Suprapubic skin (tissue), 4 donors: ENCODE data around the gene RASGRP3. TPM values are rescaled to one million over a fixed set of nuclear protein-coding genes. Genes with fewer than 3 reads are reported as not detected.
"Not testable (repeated sequence)": the region's sequence is repeated elsewhere in the genome, so short reads cannot be mapped to it uniquely, and the experiment has no call there.

Experiments used
- DNase-seq, 2 donors: peaks; one replicate each; pipeline ENCODE4 v3.0.0-alpha.2; 2019; ENCODE audit warnings: low spot score in 2 of 2
- H3K27ac ChIP-seq: fragments of 200-600 bp; sonication (generic); one replicate; pipeline ENCODE4 v1.5.1; 2019
- H3K27me3 ChIP-seq: fragments of 200-600 bp; sonication (generic); one replicate; pipeline ENCODE4 v1.5.1; 2019
- H3K36me3 ChIP-seq: fragments of 200-600 bp; sonication (generic); one replicate; pipeline ENCODE4 v1.5.1; 2019
- H3K4me1 ChIP-seq: fragments of 200-600 bp; sonication (generic); one replicate; pipeline ENCODE4 v1.5.1; 2019
- H3K4me3 ChIP-seq: fragments of 200-600 bp; sonication (generic); one replicate; pipeline ENCODE4 v1.5.1; 2019; ENCODE audit warnings: mild to moderate bottlenecking
- H3K9me3 ChIP-seq: fragments of 200-600 bp; sonication (generic); one replicate; pipeline ENCODE4 v1.5.1; 2019
- CTCF ChIP-seq, 2 donors: fragments of 200-600 bp in 1 of 2; fragments of 450-650 bp in 1 of 2; sonication (generic) in 1 of 2; IDR thresholded peaks; one replicate each; pipeline ENCODE4 v1.5.1; 2016 to 2019; ENCODE audit warnings: antibody characterized with exemption in 2 of 2, mild to moderate bottlenecking in 1 of 2, moderate library complexity in 1 of 2
- EP300 ChIP-seq: sonication (generic); formaldehyde crosslinking; IDR thresholded peaks from one replicate; pipeline ENCODE4 v1.6.1; 2017; ENCODE audit warnings: antibody characterized with exemption
- POLR2A ChIP-seq, 2 donors: fragments of 450-650 bp; IDR thresholded peaks; one replicate each; pipeline ENCODE4 v1.6.1; 2017; ENCODE audit warnings: antibody characterized with exemption in 2 of 2, mild to moderate bottlenecking in 2 of 2, moderate library complexity in 2 of 2
- POLR2AphosphoS5 ChIP-seq, 3 donors: sonication (generic); formaldehyde crosslinking; IDR thresholded peaks; one replicate each; pipeline ENCODE4 v1.6.1; 2017; ENCODE audit warnings: antibody characterized with exemption in 3 of 3
- WGBS: methylation state at CpG from one replicate; pipeline ENCODE4 v1.1.5; 2018; 5-methylcytosine and 5-hydroxymethylcytosine counted together
- total RNA-seq, 4 donors: library from RNA; depleted of rRNA; stranded (reverse); fragments of >200 nt; gene quantifications; one replicate each; pipeline ENCODE4 v1.1.0, GENCODE V29; 2016

RASGRP3 gene
- total RNA-seq, 4 donors from 2014 or later, result 4.1 to 11.1 (median 6.4) TPM

DNA sequence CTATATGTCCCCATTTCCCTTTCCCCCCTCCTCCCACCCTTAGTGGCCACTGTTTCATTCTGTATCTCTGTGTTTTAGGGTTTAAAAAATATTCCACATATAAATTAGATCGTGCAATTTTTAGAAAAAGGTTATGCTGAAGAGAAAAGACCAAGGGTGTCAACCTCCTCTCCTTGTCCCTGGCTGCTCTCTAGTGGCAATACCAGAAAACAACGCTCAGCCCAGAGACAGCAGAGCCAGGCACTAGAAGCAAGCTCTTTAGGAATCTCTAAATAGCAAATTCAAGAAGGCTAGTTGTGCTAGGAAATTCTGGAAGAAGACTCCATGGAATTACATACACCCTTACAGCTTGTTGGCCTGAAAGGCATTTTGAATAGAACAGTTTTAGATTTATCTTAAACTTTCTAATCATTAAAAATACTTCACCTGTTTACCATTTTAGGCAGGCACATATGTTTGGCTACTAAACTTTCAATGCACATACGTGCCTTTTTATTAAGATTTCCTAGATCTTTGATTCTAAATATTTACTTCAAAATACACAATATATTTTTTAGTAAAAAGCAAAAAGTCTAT, 35.1 kb upstream of the RASGRP3 start:
- Histone ChIP-seq H3K27me3 (no peaks in the 10 kb centered on the region), H3K27ac (no peak overlapping the region), H3K36me3 (no peaks in the 10 kb centered on the region), H3K9me3 (no peaks in the 10 kb centered on the region), H3K4me1 (peaks cover 8% of the 10 kb centered on the region), H3K4me3 (no peak overlapping the region)
- no peak for DNase-seq
- TF ChIP-seq POLR2AphosphoS5 (IDR thresholded peaks at IDR 0.05) (no peak), EP300 (no peak), POLR2A (IDR thresholded peaks at IDR 0.05) (no peak), CTCF (IDR thresholded peaks at IDR 0.05) (peak; percentile 44 to 50)
- 40% methylated on average over 3 of the region's 3 CpGs for WGBS

- not testable (repeated sequence) for H3K4me3 ChIP-seq, H3K27ac ChIP-seq, H3K9me3 ChIP-seq
These were observed 34.4 kb upstream of the RASGRP3 start for GRCh38 chr2:33442052-33442451.

GRCh38 chr2:33442528-33443079, 33.8 kb upstream of the RASGRP3 start:
- no peak for DNase-seq
- H3K36me3 ChIP-seq, result no peaks in the 10 kb centered on the region
- peak overlapping the region; percentile 11 for H3K27ac ChIP-seq
- no peak overlapping the region for H3K4me3 ChIP-seq
- peaks cover 8% of the 10 kb centered on the region for H3K4me1 ChIP-seq
- 37% methylated on average over 6 of the region's 6 CpGs for WGBS
- TF ChIP-seq EP300 (no peak), POLR2A (IDR thresholded peaks at IDR 0.05) (no peak), POLR2AphosphoS5 (IDR thresholded peaks at IDR 0.05) (no peak), CTCF (IDR thresholded peaks at IDR 0.05) (no peak)
- H3K9me3 ChIP-seq, result no peaks in the 10 kb centered on the region
- no peaks in the 10 kb centered on the region for H3K27me3 ChIP-seq

More at GRCh38 chr2:33442052-33442451, 34.4 kb upstream of the RASGRP3 start:
- H3K36me3 ChIP-seq, H3K4me1 ChIP-seq, H3K27me3 ChIP-seq, DNase-seq: not testable (repeated sequence)
- WGBS, result 95% methylated on average over 9 of the region's 9 CpGs

DNA sequence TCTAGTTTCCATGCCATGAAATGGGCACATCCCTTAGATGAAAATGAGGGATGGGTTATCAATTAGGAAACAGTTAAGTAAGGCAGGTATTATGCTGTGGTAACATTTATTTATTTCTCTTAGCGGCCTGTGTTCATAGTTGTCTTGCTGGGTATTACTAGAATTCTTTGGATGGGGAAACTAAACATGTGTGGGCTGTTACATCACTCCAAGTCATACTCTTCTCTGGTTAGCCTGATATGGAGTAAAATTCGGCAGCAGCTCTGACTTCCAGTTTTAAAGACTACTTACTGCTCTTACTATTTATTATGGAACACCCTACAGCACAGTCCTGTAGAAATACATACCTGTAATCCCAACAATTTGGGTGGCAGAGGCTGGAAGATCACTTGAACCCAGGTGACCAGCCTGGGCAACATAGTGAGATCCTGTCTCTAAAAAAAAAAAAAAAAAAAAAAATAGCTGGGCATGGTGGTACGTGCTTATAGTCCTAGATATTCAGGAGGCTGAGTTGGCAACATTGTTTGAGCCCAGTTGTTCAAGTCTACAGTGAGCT, 33.1 kb upstream of the RASGRP3 start:
- H3K4me1 ChIP-seq, result peaks cover 5% of the 10 kb centered on the region
- no peak overlapping the region for H3K4me3 ChIP-seq
- no peaks in the 10 kb centered on the region for H3K9me3 ChIP-seq
- DNase-seq, result no peak
- WGBS, result 68% methylated on average over 3 of the region's 3 CpGs
- H3K27ac ChIP-seq, result peak overlapping the region; percentile 11
- H3K27me3 ChIP-seq, result no peaks in the 10 kb centered on the region
- no peak for TF ChIP-seq POLR2A (IDR thresholded peaks at IDR 0.05)
- no peak for TF ChIP-seq EP300
- TF ChIP-seq CTCF (IDR thresholded peaks at IDR 0.05), result no peak
- TF ChIP-seq POLR2AphosphoS5 (IDR thresholded peaks at IDR 0.05), result no peak
- no peaks in the 10 kb centered on the region for H3K36me3 ChIP-seq

DNA sequence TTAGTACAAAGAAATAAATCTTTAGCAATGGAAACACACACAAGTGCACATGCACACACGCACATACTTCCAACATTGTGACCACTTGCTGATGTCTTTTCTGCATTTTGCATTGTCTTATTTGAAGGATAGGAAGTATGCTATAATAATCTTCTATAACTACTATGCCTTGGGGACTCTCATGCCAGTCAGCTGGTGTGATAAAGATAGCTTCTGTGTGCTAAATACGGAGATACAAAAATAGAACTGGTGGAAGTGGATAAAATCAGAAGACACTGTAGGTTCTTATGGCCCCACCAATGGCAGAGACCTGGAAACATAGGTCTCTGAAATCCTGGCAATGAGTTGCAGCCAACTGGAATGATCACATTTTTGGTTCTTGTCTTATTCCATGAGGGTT, 31.5 kb upstream of the RASGRP3 start:
- no peaks in the 10 kb centered on the region for H3K27me3 ChIP-seq
- no peak overlapping the region for H3K4me3 ChIP-seq
- H3K27ac ChIP-seq, result no peak overlapping the region
- H3K9me3 ChIP-seq, result no peaks in the 10 kb centered on the region
- no peaks in the 10 kb centered on the region for H3K36me3 ChIP-seq
- WGBS, result 68% methylated on average over 2 of the region's 2 CpGs
- TF ChIP-seq POLR2A (IDR thresholded peaks at IDR 0.05) (no peak), CTCF (IDR thresholded peaks at IDR 0.05) (no peak), POLR2AphosphoS5 (IDR thresholded peaks at IDR 0.05) (no peak), EP300 (no peak)
- DNase-seq, result no peak
- H3K4me1 ChIP-seq, result peaks cover 5% of the 10 kb centered on the region
